Muscle of leg (tissue), 11 donors: ENCODE measurements around the gene CEP85. TPM values are rescaled to one million over a fixed set of nuclear protein-coding genes. Genes with fewer than 3 reads are reported as not detected.

Experiments used
- DNase-seq: peaks from one replicate; pipeline ENCODE4 v3.0.0; 2013
- H3K27ac ChIP-seq: one replicate; pipeline ENCODE4 v1.5.1; 2013; ENCODE audit warnings: mild to moderate bottlenecking, low read length, control low read depth
- H3K27me3 ChIP-seq: one replicate; pipeline ENCODE4 v1.6.1; 2013; ENCODE audit warnings: low read length; ENCODE audit not compliant: control insufficient read depth, insufficient read depth
- H3K36me3 ChIP-seq: one replicate; pipeline ENCODE4 v1.6.1; 2013; ENCODE audit warnings: low read length; ENCODE audit not compliant: control insufficient read depth, insufficient read depth
- H3K4me1 ChIP-seq: one replicate; pipeline ENCODE4 v1.6.1; 2013; ENCODE audit warnings: low read length; ENCODE audit not compliant: control insufficient read depth, insufficient read depth
- H3K4me3 ChIP-seq: one replicate; pipeline ENCODE4 v1.5.1; 2013; ENCODE audit warnings: low read length, control low read depth
- H3K9me3 ChIP-seq: replicated peaks from 2 replicates; pipeline ENCODE4 v1.6.1; 2013; ENCODE audit warnings: low read depth, low read length; ENCODE audit not compliant: control insufficient read depth
- WGBS: methylation state at CpG from one replicate; pipeline ENCODE4 v1.1.5; 2013; ENCODE audit warnings: missing lambda C conversion rate; ENCODE audit not compliant: insufficient coverage; 5-methylcytosine and 5-hydroxymethylcytosine counted together
- polyA plus RNA-seq, 8 donors: library from polyadenylated mRNA; unstranded; fragments of 120-200 nt; gene quantifications; one replicate each; pipeline versions ENCODE4 v1.2.1 to v1.2.3, GENCODE V29; 2013; ENCODE audit warnings: inconsistent platforms in 1 of 8, low replicate concordance in 1 of 8; ENCODE audit not compliant: insufficient read length in 8 of 8, insufficient read depth in 1 of 8
- total RNA-seq: library from RNA; stranded (reverse); fragments of 120-200 nt; gene quantifications from one replicate; pipeline ENCODE4 v1.2.4, GENCODE V29; 2013

Gene CEP85
- total and polyA plus RNA-seq, 9 donors, result 18.0 to 26.3 (median 21.6) TPM

GRCh38 chr1:26327956-26328362 lies 94.0 kb downstream of the CEP85 start:
- Histone ChIP-seq H3K36me3 (no peaks in the 10 kb centered on the region), H3K4me1 (no peaks in the 10 kb centered on the region), H3K4me3 (no peak overlapping the region), H3K27ac (no peak overlapping the region), H3K9me3 (no peaks in the 10 kb centered on the region), H3K27me3 (peaks cover 2% of the 10 kb centered on the region)
- WGBS, result 67% methylated on average over 3 of the region's 8 CpGs
- no peak for DNase-seq

Other genes starting within 250 kb of the CEP85 start
- 59.7 TPM for gene PAFAH2, start 236.1 kb upstream of the CEP85 start, total RNA-seq
- 10 to 100 TPM; 42.1 to 78.5 (median 55.6) TPM for gene PAFAH2, start 236.1 kb upstream of the CEP85 start, polyA plus RNA-seq
- gene EXTL1, start 212.4 kb upstream of the CEP85 start, total RNA-seq, result 0.71 TPM
- gene EXTL1, start 212.4 kb upstream of the CEP85 start, polyA plus RNA-seq, result 1 to 10 TPM; 1.7 to 4.6 (median 2.5) TPM
- 0.93 TPM for gene SLC30A2, start 188.1 kb upstream of the CEP85 start, total RNA-seq
- gene SLC30A2, start 188.1 kb upstream of the CEP85 start, polyA plus RNA-seq, result 1 to 10 TPM in 2 of 8 donors, under 1 TPM in 6; 0.29 to 2.0 (median 0.65) TPM
- 44.8 TPM for gene TRIM63, start 166.6 kb upstream of the CEP85 start, total RNA-seq
- 10 to 100 TPM; 25.8 to 59.2 (median 40.8) TPM for gene TRIM63, start 166.6 kb upstream of the CEP85 start, polyA plus RNA-seq
- 7.0 TPM for gene PDIK1L, start 122.4 kb upstream of the CEP85 start, total RNA-seq
- 1 to 10 TPM; 5.7 to 9.1 (median 6.5) TPM for gene PDIK1L, start 122.4 kb upstream of the CEP85 start, polyA plus RNA-seq
- 0.93 TPM for gene FAM110D, start 75.1 kb upstream of the CEP85 start, total RNA-seq
- 1 to 10 TPM in 1 of 8 donors, under 1 TPM in 7; 0.71 to 1.0 (median 0.90) TPM for gene FAM110D, start 75.1 kb upstream of the CEP85 start, polyA plus RNA-seq
- gene C1orf232, start 65.2 kb upstream of the CEP85 start, total RNA-seq, result not detected
- gene C1orf232, start 65.2 kb upstream of the CEP85 start, polyA plus RNA-seq, result not detected
- gene ZNF593, start 64.3 kb upstream of the CEP85 start, total RNA-seq, result 20.7 TPM
- gene ZNF593, start 64.3 kb upstream of the CEP85 start, polyA plus RNA-seq, result 10 to 100 TPM; 18.7 to 25.8 (median 19.3) TPM
- gene ZNF593OS, start 62.4 kb upstream of the CEP85 start, total RNA-seq, result 0.31 TPM
- 1 to 10 TPM in 4 of 8 donors, under 1 TPM in 4; 0.49 to 1.6 (median 0.95) TPM for gene ZNF593OS, start 62.4 kb upstream of the CEP85 start, polyA plus RNA-seq
- gene CNKSR1, start 56.7 kb upstream of the CEP85 start, total RNA-seq, result 1.2 TPM
- gene CNKSR1, start 56.7 kb upstream of the CEP85 start, polyA plus RNA-seq, result 1 to 10 TPM in 7 of 8 donors, under 1 TPM in 1; 0.81 to 5.2 (median 2.2) TPM
- not detected for gene CATSPER4, start 43.6 kb upstream of the CEP85 start, total RNA-seq
- under 1 TPM in 1 of 8 donors, not detected in 7; 0.06 TPM for gene CATSPER4, start 43.6 kb upstream of the CEP85 start, polyA plus RNA-seq
- 12.2 TPM for gene SH3BGRL3, start 45.9 kb downstream of the CEP85 start, total RNA-seq
- gene SH3BGRL3, start 45.9 kb downstream of the CEP85 start, polyA plus RNA-seq, result 10 to 100 TPM; 53.0 to 85.2 (median 61.9) TPM
- 4.2 TPM for gene UBXN11, start 72.4 kb downstream of the CEP85 start, total RNA-seq
- 10 to 100 TPM in 5 of 8 donors, 1 to 10 TPM in 3; 7.7 to 13.9 (median 10.5) TPM for gene UBXN11, start 72.4 kb downstream of the CEP85 start, polyA plus RNA-seq
- 1.7 TPM for gene CD52, start 83.8 kb downstream of the CEP85 start, total RNA-seq
- 1 to 10 TPM; 1.1 to 3.8 (median 2.1) TPM for gene CD52, start 83.8 kb downstream of the CEP85 start, polyA plus RNA-seq
- gene CRYBG2, start 119.9 kb downstream of the CEP85 start, total RNA-seq, result 0.22 TPM
- gene CRYBG2, start 119.9 kb downstream of the CEP85 start, polyA plus RNA-seq, result 1 to 10 TPM in 1 of 8 donors, under 1 TPM in 3, not detected in 4; 0.07 to 1.6 (median 0.16) TPM
- not detected for gene ZNF683, start 138.6 kb downstream of the CEP85 start, total RNA-seq
- not detected for gene ZNF683, start 138.6 kb downstream of the CEP85 start, polyA plus RNA-seq
- gene LIN28A, start 176.6 kb downstream of the CEP85 start, total RNA-seq, result not detected
- under 1 TPM in 3 of 8 donors, not detected in 5; 0.03 to 0.04 (median 0.04) TPM for gene LIN28A, start 176.6 kb downstream of the CEP85 start, polyA plus RNA-seq
- 21.8 TPM for gene DHDDS, start 198.1 kb downstream of the CEP85 start, total RNA-seq
- 10 to 100 TPM; 16.2 to 28.5 (median 21.3) TPM for gene DHDDS, start 198.1 kb downstream of the CEP85 start, polyA plus RNA-seq
- 478 TPM for gene HMGN2, start 238.2 kb downstream of the CEP85 start, total RNA-seq
- gene HMGN2, start 238.2 kb downstream of the CEP85 start, polyA plus RNA-seq, result 100 to 1,000 TPM; 662 to 912 (median 763) TPM